GM12872 (cell line): ENCODE measurements around the gene MTNR1A.

Experiments used
- CTCF ChIP-seq: IDR thresholded peaks from 3 replicates; pipeline ENCODE4 v1.5.1; 2011; ENCODE audit warnings: low read depth, mild to moderate bottlenecking, low read length, moderate library complexity; ENCODE audit not compliant: insufficient read depth

The MTNR1A gene

GRCh38 chr4:186502231-186502630 is 53.1 kb downstream of the MTNR1A start:
- no peak for TF ChIP-seq CTCF

- TF ChIP-seq CTCF = no peak
Measured at GRCh38 chr4:186501554-186501953, 53.8 kb downstream of the MTNR1A start.

GRCh38 chr4:186500721-186501304 is 54.6 kb downstream of the MTNR1A start:
- TF ChIP-seq CTCF = no peak

- no peak for TF ChIP-seq CTCF
Measured at GRCh38 chr4:186499467-186499866, 55.9 kb downstream of the MTNR1A start.

GRCh38 chr4:186497043-186497442 is 58.3 kb downstream of the MTNR1A start:
- no peak for TF ChIP-seq CTCF

- no peak for TF ChIP-seq CTCF
Measured at GRCh38 chr4:186494496-186494895, 60.9 kb downstream of the MTNR1A start.

GRCh38 chr4:186487726-186488125 is 67.6 kb downstream of the MTNR1A start:
- no peak for TF ChIP-seq CTCF

GRCh38 chr4:186486172-186486571 is 69.2 kb downstream of the MTNR1A start:
- no peak for TF ChIP-seq CTCF
